ENCODE data around the gene EIF2B2.

- TF ChIP-seq CTCF (IDR thresholded peaks at IDR 0.05) (no peak), POLR2A (IDR thresholded peaks at IDR 0.05; ENCODE audit: low read depth) (no peak), POLR2AphosphoS5 (IDR thresholded peaks at IDR 0.05) (no peak)
Measured at GRCh38 chr14:74954947-74955228, 47.8 kb upstream of the EIF2B2 start.
